HEK293T (cell line): ENCODE measurements around the gene TMEM41B.

Source experiments
- BHLHE40 ChIP-seq: fragments of 450-650 bp; IDR thresholded peaks from 2 replicates; pipeline ENCODE4 v1.6.1; 2016; ENCODE audit warnings: mild to moderate bottlenecking, moderate library complexity, borderline replicate concordance
- ELF4 ChIP-seq: fragments of 450-650 bp; IDR thresholded peaks from 2 replicates; pipeline ENCODE4 v1.6.1; 2017; ENCODE audit warnings: antibody characterized with exemption
- FOXA1 ChIP-seq: fragments of 450-650 bp; IDR thresholded peaks from 2 replicates; pipeline ENCODE4 v1.6.1; 2016; ENCODE audit warnings: mild to moderate bottlenecking
- FOXK2 ChIP-seq: fragments of 450-650 bp; IDR thresholded peaks from 2 replicates; pipeline ENCODE4 v1.6.1; 2016; ENCODE audit warnings: mild to moderate bottlenecking
- FOXM1 ChIP-seq: fragments of 450-650 bp; IDR thresholded peaks from 2 replicates; pipeline ENCODE4 v1.6.1; 2017; ENCODE audit warnings: mild to moderate bottlenecking, borderline replicate concordance
- HDGF ChIP-seq: fragments of 450-650 bp; IDR thresholded peaks from 2 replicates; pipeline ENCODE4 v1.6.1; 2017; ENCODE audit warnings: antibody characterized with exemption, borderline replicate concordance
- L3MBTL2 ChIP-seq: fragments of 450-650 bp; conservative IDR thresholded peaks from 2 replicates; pipeline ENCODE4 v1.6.1; 2016; ENCODE audit warnings: mild to moderate bottlenecking
- NFRKB ChIP-seq: fragments of 450-650 bp; IDR thresholded peaks from 2 replicates; pipeline ENCODE4 v1.6.1; 2016; ENCODE audit warnings: mild to moderate bottlenecking, moderate library complexity
- PKNOX1 ChIP-seq: fragments of 450-650 bp; IDR thresholded peaks from 2 replicates; pipeline ENCODE4 v1.6.1; 2016
- SP1 ChIP-seq: fragments of 450-650 bp; IDR thresholded peaks from 2 replicates; pipeline ENCODE4 v1.6.1; 2017
- SUZ12 ChIP-seq: fragments of 450-650 bp; IDR thresholded peaks from 2 replicates; pipeline ENCODE4 v1.6.1; 2016; ENCODE audit warnings: mild to moderate bottlenecking
- TARDBP ChIP-seq: fragments of 450-650 bp; IDR thresholded peaks from 2 replicates; pipeline ENCODE4 v1.6.1; 2016
- ZNF384 ChIP-seq: fragments of 450-650 bp; IDR thresholded peaks from 2 replicates; pipeline ENCODE4 v1.6.1; 2016

- TF ChIP-seq ELF4 (no peak), FOXK2 (no peak), BHLHE40 (no peak), HDGF (no peak), FOXM1 (no peak), PKNOX1 (no peak), ZNF384 (no peak), NFRKB (no peak), TARDBP (no peak), L3MBTL2 (no peak), FOXA1 (no peak), SUZ12 (no peak), SP1 (no peak)
These were observed 66.5 kb downstream of the TMEM41B start for GRCh38 chr11:9247863-9248262.
